Activated CD8-positive, alpha-beta T cell treated with anti-CD3 and anti-CD28 coated beads for 36 hours (primary cell): ENCODE data around the gene TNFAIP8L3. TPM values are rescaled to one million over a fixed set of nuclear protein-coding genes. Genes with fewer than 3 reads are reported as not detected.

Experiments
- ATAC-seq: fragments of 200-7000 bp; cut with Tn5 transposase; one replicate; pipeline ENCODE4 v1.10.0; 2021; ENCODE audit warnings: mild to moderate bottlenecking, moderate library complexity
- CTCF ChIA-PET: fragments of 350-600 bp; sonication (Branson Sonifier 250); formaldehyde crosslinking; loops from one replicate; lab custom pipeline; 2021; ENCODE audit warnings: antibody characterized with exemption; lab: Charles Lee
- POLR2A ChIA-PET: fragments of 350-600 bp; sonication (Branson Sonifier 250); formaldehyde crosslinking; loops from one replicate; lab custom pipeline; 2021; ENCODE audit warnings: antibody characterized with exemption; lab: Charles Lee
- DNase-seq: peaks from one replicate; pipeline ENCODE4 v3.0.0-alpha.2; 2020
- H3K27ac Mint-ChIP-seq: one replicate; pipeline ENCODE4 v1.8.0; 2021; ENCODE audit warnings: mild to moderate bottlenecking, mixed read lengths
- H3K27me3 Mint-ChIP-seq: one replicate; pipeline ENCODE4 v1.8.0; 2021; ENCODE audit warnings: mixed read lengths
- H3K36me3 Mint-ChIP-seq: one replicate; pipeline ENCODE4 v1.8.0; 2021; ENCODE audit warnings: low read depth, mixed read lengths
- H3K4me1 Mint-ChIP-seq: one replicate; pipeline ENCODE4 v1.8.0; 2021; ENCODE audit warnings: low read depth, mixed read lengths
- H3K4me3 Mint-ChIP-seq: one replicate; pipeline ENCODE4 v1.8.0; 2021; ENCODE audit warnings: mild to moderate bottlenecking, moderate library complexity, mixed read lengths
- H3K9me3 Mint-ChIP-seq: one replicate; pipeline ENCODE4 v1.8.0; 2021; ENCODE audit warnings: mixed read lengths
- intact Hi-C: fragments of 100-400 bp; cut with micrococcal nuclease; formaldehyde crosslinking; loops from one replicate; pipeline ENCODE4 v1.10.0; 2022
- total RNA-seq, 2 experiments: library from RNA; stranded (reverse); gene quantifications; one replicate each; pipeline ENCODE4 v1.2.3, GENCODE V29; 2021
- TF ChIP-seq, protein P1 (sequence below): fragments of 200-600 bp; IDR thresholded peaks from one replicate; pipeline ENCODE4 v1.8.0; 2022; ENCODE audit warnings: antibody characterized with exemption, mild to moderate bottlenecking

Gene TNFAIP8L3
- total RNA-seq, 2 experiments from 2014 or later = 0.14 TPM; not detected in 1

DNA sequence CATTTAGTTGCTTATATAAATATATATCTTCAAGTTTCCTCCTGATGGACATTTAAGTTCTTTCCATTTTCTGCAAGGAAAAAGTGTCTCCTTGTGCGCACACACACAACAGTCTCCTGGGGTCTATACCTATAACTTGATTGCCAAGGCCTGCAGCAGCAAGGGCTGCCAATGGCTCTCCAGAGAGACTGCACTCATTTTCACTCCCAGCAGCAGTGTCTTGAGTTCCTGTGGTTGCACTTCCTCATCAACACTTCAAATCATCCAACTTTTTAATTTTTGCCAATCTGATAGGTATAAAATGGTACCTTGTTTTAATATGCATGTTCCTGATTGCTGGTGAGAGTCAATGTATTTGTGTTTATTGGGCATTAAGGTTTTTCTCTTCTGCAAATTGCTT is 23.1 kb downstream of the TNFAIP8L3 start:
- intact Hi-C loops = no loop called here
- H3K27ac Mint-ChIP-seq = no peak overlapping the region
- no peaks in the 10 kb centered on the region for H3K36me3 Mint-ChIP-seq
- CTCF ChIA-PET = no interaction called here
- H3K9me3 Mint-ChIP-seq = no peaks in the 10 kb centered on the region
- no peak overlapping the region for H3K4me3 Mint-ChIP-seq
- TF ChIP-seq, protein P1, sequence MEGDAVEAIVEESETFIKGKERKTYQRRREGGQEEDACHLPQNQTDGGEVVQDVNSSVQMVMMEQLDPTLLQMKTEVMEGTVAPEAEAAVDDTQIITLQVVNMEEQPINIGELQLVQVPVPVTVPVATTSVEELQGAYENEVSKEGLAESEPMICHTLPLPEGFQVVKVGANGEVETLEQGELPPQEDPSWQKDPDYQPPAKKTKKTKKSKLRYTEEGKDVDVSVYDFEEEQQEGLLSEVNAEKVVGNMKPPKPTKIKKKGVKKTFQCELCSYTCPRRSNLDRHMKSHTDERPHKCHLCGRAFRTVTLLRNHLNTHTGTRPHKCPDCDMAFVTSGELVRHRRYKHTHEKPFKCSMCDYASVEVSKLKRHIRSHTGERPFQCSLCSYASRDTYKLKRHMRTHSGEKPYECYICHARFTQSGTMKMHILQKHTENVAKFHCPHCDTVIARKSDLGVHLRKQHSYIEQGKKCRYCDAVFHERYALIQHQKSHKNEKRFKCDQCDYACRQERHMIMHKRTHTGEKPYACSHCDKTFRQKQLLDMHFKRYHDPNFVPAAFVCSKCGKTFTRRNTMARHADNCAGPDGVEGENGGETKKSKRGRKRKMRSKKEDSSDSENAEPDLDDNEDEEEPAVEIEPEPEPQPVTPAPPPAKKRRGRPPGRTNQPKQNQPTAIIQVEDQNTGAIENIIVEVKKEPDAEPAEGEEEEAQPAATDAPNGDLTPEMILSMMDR = no peak
- POLR2A ChIA-PET = no interaction called here
- DNase-seq (no peak), ATAC-seq (no peak)
- peaks cover 15% of the 10 kb centered on the region for H3K4me1 Mint-ChIP-seq
- H3K27me3 Mint-ChIP-seq = no peaks in the 10 kb centered on the region

DNA sequence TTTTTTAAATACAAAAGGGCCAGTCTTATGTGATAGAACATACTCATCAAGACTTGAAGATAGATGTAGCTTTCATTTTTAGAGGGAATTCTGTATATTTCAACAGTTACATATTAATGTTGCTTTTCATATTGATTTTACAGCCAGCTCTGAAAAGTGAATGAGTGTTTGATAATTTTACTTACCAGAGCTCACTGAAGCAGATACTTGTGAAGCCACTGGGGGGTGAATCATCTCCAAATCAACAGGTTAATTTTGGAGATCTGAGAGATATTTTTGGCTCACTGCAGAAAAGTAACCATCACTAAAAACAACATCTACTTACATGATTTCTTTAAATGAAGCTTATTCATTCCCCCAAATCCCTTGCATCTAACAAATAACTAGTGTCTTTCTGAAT is 24.7 kb downstream of the TNFAIP8L3 start:
- no peak overlapping the region for H3K27ac Mint-ChIP-seq
- ChIA-PET POLR2A (no interaction called here), CTCF (interaction anchor here (0.9 to 2.2 kb wide), 4 partner anchors 8 to 16 kb away, joined by 3 to 5 read pairs (median 4); no protein-coding TSS in a partner anchor)
- no peak for ATAC-seq
- H3K9me3 Mint-ChIP-seq = no peaks in the 10 kb centered on the region
- intact Hi-C loops = no loop called here
- peaks cover 5% of the 10 kb centered on the region for H3K4me1 Mint-ChIP-seq
- H3K27me3 Mint-ChIP-seq = peaks cover 7% of the 10 kb centered on the region
- no peak for DNase-seq
- H3K36me3 Mint-ChIP-seq = no peaks in the 10 kb centered on the region
- TF ChIP-seq, protein P1 = no peak
- no peak overlapping the region for H3K4me3 Mint-ChIP-seq

DNA sequence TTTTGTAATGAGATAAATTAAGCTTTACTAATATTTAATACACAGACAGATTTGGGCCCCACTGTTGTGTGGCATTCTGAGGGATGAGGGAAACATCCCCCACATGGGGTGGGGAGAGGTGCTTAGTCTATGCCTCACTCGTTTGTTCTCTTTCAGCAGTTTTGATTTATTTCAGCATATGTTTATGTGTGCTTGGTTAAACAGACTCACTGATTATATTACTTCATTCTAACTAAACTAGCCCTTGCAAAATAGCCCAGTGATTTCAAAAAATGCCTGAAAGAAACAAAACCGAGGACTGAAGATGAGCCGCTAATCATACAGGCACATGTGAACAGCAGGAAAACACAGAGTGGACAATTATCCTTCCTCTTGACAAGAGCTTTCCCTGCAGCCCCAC is 27.2 kb downstream of the TNFAIP8L3 start:
- ChIA-PET CTCF (no interaction called here), POLR2A (no interaction called here)
- no peak for ATAC-seq
- intact Hi-C loops = no loop called here
- peaks cover 16% of the 10 kb centered on the region for H3K27me3 Mint-ChIP-seq
- H3K9me3 Mint-ChIP-seq = no peaks in the 10 kb centered on the region
- no peaks in the 10 kb centered on the region for H3K36me3 Mint-ChIP-seq
- peaks cover 5% of the 10 kb centered on the region for H3K4me1 Mint-ChIP-seq
- no peak overlapping the region for H3K4me3 Mint-ChIP-seq
- TF ChIP-seq, protein P1 = no peak
- H3K27ac Mint-ChIP-seq = no peak overlapping the region
- no peak for DNase-seq

DNA sequence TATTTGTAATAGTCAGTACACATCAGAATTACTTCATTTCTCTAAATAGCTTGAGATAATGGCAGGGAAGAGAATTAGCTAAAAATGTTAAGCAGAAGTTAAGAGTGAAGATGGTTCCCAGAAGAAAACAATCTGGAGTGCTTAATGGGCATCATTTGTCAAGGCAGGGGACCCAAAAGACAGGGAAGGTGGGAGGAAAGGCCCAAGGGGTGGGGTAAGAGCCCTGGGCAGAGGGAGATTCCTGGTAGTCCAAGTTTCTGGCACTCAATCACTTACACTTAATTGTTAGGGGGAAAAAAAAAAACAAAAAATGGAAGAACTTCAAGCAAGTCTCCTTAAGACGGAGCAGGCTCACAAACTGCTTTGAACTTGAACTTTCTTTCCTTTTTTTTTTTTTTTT is 28.9 kb downstream of the TNFAIP8L3 start:
- Mint-ChIP-seq H3K4me3 (no peak overlapping the region), H3K9me3 (no peaks in the 10 kb centered on the region), H3K4me1 (no peaks in the 10 kb centered on the region), H3K27me3 (peaks cover 16% of the 10 kb centered on the region), H3K27ac (no peak overlapping the region), H3K36me3 (no peaks in the 10 kb centered on the region)
- ChIA-PET POLR2A (no interaction called here), CTCF (interaction anchor here (0.9 to 3.0 kb wide), 2 partner anchors 68 to 97 kb away, joined by 3 to 10 read pairs; no protein-coding TSS in a partner anchor)
- DNase-seq (no peak), ATAC-seq (no peak)
- TF ChIP-seq, protein P1 = no peak
- intact Hi-C loops = no loop called here

DNA sequence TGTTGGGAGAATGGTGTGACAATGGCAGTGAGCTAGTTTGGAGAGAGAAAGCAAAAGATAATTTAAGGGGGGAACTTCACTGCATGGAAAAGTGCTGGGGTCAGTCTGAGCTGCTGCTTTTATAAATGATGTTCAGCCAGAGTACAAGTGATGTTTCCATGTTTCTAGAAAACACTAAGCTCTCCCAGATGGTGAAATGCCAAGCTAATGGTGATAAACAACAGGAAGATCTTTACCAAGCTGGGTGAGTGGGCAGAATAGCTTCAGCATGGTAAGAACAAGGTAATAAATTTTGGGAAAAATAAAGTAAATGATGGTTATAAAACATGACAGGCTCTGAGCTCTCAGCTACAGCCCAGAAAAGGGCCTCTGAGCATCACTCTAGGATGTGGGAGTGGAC is 29.4 kb downstream of the TNFAIP8L3 start:
- DNase-seq = no peak
- intact Hi-C loops = no loop called here

More for the DNA sequence above, 29.4 kb downstream of the TNFAIP8L3 start:
- no peak for ATAC-seq
- Mint-ChIP-seq H3K36me3 (no peaks in the 10 kb centered on the region), H3K27ac (no peak overlapping the region), H3K4me3 (no peak overlapping the region), H3K4me1 (no peaks in the 10 kb centered on the region), H3K27me3 (peaks cover 18% of the 10 kb centered on the region), H3K9me3 (no peaks in the 10 kb centered on the region)
- TF ChIP-seq, protein P1 = no peak
- POLR2A ChIA-PET = no interaction called here
- CTCF ChIA-PET = interaction anchor here (0.9 to 3.0 kb wide), 2 partner anchors 68 to 98 kb away, joined by 3 to 10 read pairs; no protein-coding TSS in a partner anchor
